ENCODE results near the gene UGT1A7. TPM values are rescaled to one million over a fixed set of nuclear protein-coding genes. Genes with fewer than 3 reads are reported as not detected.

UGT1A7 gene
- total RNA-seq, 1 donor from 2014 or later = 4.9 TPM

DNA sequence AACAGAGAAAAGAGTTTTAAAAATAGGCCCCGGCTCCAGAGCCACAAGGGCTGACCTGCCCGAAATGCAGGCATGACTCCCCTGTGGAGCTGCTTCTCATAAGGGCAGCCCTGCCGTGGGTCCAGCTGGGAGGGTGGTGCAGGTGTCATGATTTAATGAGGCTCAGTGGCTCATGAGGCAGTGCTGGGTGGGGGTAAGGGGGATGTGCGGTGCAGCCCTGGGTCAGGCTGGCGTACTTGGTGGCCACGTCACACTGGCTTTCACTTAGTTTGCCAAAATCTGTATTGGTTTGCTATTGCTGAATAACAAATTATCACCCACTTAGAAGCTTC lies 139.0 kb downstream of the UGT1A7 start:
- TF ChIP-seq POLR2AphosphoS5 (IDR thresholded peaks at IDR 0.05; ENCODE audit: insufficient read depth in 1 of 2, low read depth in 1 of 2) = no peak
- no peak for TF ChIP-seq POLR2A (IDR thresholded peaks at IDR 0.05)
- TF ChIP-seq, protein P1, sequence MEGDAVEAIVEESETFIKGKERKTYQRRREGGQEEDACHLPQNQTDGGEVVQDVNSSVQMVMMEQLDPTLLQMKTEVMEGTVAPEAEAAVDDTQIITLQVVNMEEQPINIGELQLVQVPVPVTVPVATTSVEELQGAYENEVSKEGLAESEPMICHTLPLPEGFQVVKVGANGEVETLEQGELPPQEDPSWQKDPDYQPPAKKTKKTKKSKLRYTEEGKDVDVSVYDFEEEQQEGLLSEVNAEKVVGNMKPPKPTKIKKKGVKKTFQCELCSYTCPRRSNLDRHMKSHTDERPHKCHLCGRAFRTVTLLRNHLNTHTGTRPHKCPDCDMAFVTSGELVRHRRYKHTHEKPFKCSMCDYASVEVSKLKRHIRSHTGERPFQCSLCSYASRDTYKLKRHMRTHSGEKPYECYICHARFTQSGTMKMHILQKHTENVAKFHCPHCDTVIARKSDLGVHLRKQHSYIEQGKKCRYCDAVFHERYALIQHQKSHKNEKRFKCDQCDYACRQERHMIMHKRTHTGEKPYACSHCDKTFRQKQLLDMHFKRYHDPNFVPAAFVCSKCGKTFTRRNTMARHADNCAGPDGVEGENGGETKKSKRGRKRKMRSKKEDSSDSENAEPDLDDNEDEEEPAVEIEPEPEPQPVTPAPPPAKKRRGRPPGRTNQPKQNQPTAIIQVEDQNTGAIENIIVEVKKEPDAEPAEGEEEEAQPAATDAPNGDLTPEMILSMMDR (IDR thresholded peaks at IDR 0.05) = no peak
- Histone ChIP-seq H3K9me3 (no peaks in the 10 kb centered on the region), H3K4me3 (no peak overlapping the region), H3K27ac (no peak overlapping the region), H3K27me3 (no peaks in the 10 kb centered on the region), H3K36me3 (no peaks in the 10 kb centered on the region), H3K4me1 (no peaks in the 10 kb centered on the region)
- intact Hi-C loops (cut with DNase I) = no loop called here
- no peak for DNase-seq (ENCODE audit: extremely low spot score in 2 of 2)

DNA sequence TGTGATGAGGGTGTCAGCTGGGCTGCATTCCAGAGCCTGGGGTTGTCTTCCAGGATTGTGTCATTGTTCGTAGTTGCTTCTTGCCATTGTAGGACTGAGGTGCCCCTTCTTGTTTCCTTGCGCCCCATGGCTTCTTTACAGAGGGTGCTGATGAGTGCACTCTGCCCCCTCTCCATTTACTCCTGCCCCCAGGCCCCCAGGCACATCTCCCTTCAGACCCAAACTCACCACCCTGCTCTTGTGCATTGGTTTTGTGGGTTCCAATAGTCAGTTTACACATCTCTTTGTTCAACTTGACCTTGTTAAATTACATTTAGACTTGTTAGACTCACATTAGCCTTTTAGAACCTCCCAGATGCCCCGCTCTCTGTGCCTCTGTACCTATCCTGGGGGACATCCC lies 139.5 kb downstream of the UGT1A7 start:
- no peak overlapping the region for H3K4me3 ChIP-seq
- intact Hi-C loops (cut with DNase I) = no loop called here
- H3K36me3 ChIP-seq = no peaks in the 10 kb centered on the region
- no peaks in the 10 kb centered on the region for H3K27me3 ChIP-seq
- H3K27ac ChIP-seq = no peak overlapping the region
- TF ChIP-seq POLR2A (IDR thresholded peaks at IDR 0.05) = no peak
- TF ChIP-seq POLR2AphosphoS5 (IDR thresholded peaks at IDR 0.05; ENCODE audit: insufficient read depth in 1 of 2, low read depth in 1 of 2) = no peak
- TF ChIP-seq, protein P1 (IDR thresholded peaks at IDR 0.05) = no peak
- H3K4me1 ChIP-seq = no peaks in the 10 kb centered on the region
- no peaks in the 10 kb centered on the region for H3K9me3 ChIP-seq
- DNase-seq (ENCODE audit: extremely low spot score in 2 of 2) = no peak

GRCh38 chr2:233821709-233822100 lies 140.0 kb downstream of the UGT1A7 start:
- H3K4me3 ChIP-seq = no peak overlapping the region
- no peaks in the 10 kb centered on the region for H3K27me3 ChIP-seq
- no peak overlapping the region for H3K27ac ChIP-seq
- H3K9me3 ChIP-seq = no peaks in the 10 kb centered on the region
- DNase-seq (ENCODE audit: extremely low spot score in 2 of 2) = no peak
- no peaks in the 10 kb centered on the region for H3K4me1 ChIP-seq
- intact Hi-C loops (cut with DNase I) = no loop called here
- TF ChIP-seq, protein P1 (IDR thresholded peaks at IDR 0.05) = no peak
- no peak for TF ChIP-seq POLR2A (IDR thresholded peaks at IDR 0.05)
- TF ChIP-seq POLR2AphosphoS5 (IDR thresholded peaks at IDR 0.05; ENCODE audit: insufficient read depth in 1 of 2, low read depth in 1 of 2) = no peak
- no peaks in the 10 kb centered on the region for H3K36me3 ChIP-seq

DNA sequence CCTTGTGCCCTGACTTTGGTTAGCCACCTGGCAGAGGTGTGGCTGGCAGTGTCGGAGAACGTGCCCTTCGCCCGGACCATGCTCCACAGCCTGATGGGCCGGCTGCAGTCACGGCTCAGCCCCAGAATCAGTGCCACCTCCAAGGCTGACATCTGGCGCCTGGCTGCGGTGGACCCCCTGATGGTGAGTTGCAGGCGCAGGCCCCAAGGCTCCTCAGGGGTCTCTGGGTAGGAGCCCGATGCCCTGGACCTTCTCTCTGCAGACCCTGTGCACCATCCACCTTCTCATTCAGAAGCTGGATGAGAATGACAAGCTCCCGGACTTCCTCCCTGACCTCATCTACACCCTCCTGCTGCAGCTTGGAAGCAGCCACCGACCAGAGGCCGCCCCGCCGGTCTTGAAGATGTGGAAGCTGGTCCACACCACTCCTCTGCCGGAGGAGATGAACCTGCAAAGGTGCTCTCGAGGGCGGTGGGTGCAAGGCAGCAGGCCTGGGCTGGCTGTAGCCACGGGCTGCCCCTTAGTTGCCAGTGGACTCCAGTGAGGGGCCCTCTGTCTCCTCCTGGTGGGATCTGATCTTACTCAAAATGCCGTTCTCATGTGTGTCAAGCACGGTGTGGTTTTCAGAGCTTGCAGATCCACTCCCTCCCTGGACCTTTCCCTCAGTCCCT lies 140.5 kb downstream of the UGT1A7 start:
- Histone ChIP-seq H3K36me3 (no peaks in the 10 kb centered on the region), H3K27me3 (no peaks in the 10 kb centered on the region), H3K27ac (no peak overlapping the region), H3K4me1 (no peaks in the 10 kb centered on the region), H3K9me3 (no peaks in the 10 kb centered on the region), H3K4me3 (no peak overlapping the region)
- intact Hi-C loops (cut with DNase I) = no loop called here
- no peak for TF ChIP-seq POLR2AphosphoS5 (IDR thresholded peaks at IDR 0.05; ENCODE audit: insufficient read depth in 1 of 2, low read depth in 1 of 2)
- TF ChIP-seq, protein P1 (IDR thresholded peaks at IDR 0.05) = no peak
- TF ChIP-seq POLR2A (IDR thresholded peaks at IDR 0.05) = no peak
- DNase-seq (ENCODE audit: extremely low spot score in 2 of 2) = no peak

Other genes with a start within 250 kb of the UGT1A7 start
- gene USP40, start 115.1 kb upstream of the UGT1A7 start, total RNA-seq = 50.1 TPM
- gene UGT1A8, start 64.3 kb upstream of the UGT1A7 start, total RNA-seq = not detected
- gene UGT1A10, start 45.5 kb upstream of the UGT1A7 start, total RNA-seq = not detected
- gene UGT1A9, start 10.0 kb upstream of the UGT1A7 start, total RNA-seq = not detected
- 14.0 TPM for gene UGT1A6, start 11.0 kb downstream of the UGT1A7 start, total RNA-seq
- gene UGT1A5, start 31.0 kb downstream of the UGT1A7 start, total RNA-seq = 1.2 TPM
- 0.98 TPM for gene UGT1A4, start 36.8 kb downstream of the UGT1A7 start, total RNA-seq
- gene UGT1A3, start 47.1 kb downstream of the UGT1A7 start, total RNA-seq = not detected
- gene UGT1A1, start 78.4 kb downstream of the UGT1A7 start, total RNA-seq = 0.98 TPM
- gene MROH2A, start 96.4 kb downstream of the UGT1A7 start, total RNA-seq = not detected
- gene HJURP, start 172.6 kb downstream of the UGT1A7 start, total RNA-seq = 2.2 TPM
- gene TRPM8, start 235.5 kb downstream of the UGT1A7 start, total RNA-seq = not detected